K562 (cell line): ENCODE results near the gene DBNDD2. TPM values are rescaled to one million over a fixed set of nuclear protein-coding genes. Genes with fewer than 3 reads are reported as not detected.
A peak's percentile ranks its signal among the peaks of the same experiment; 100 is the strongest.

Source experiments
- ATAC-seq: fragments of 200-7000 bp; cut with Tn5 transposase; 3 replicates; pipeline ENCODE4 v1.9.1; 2020; ENCODE audit warnings: moderate library complexity
- BruUV-seq: library from RNA; stranded (reverse); fragments of 400-500 nt; replicated peaks from 2 replicates; lab custom pipeline; 2021; lab: Mats Ljungman, UMichigan
- CTCF ChIA-PET: fragments of 300-600 bp; formaldehyde crosslinking; extraction: SDS; loops from one replicate; lab custom pipeline; 2021; ENCODE audit warnings: low intra/inter-chr PET ratio; lab: Yijun Ruan, JAX
- POLR2A ChIA-PET: fragments of 300-600, 350-650 bp; sonication (Branson Sonifier 250); formaldehyde crosslinking; extraction: SDS; loops from one replicate; lab custom pipeline; 2021; ENCODE audit warnings: antibody characterized with exemption, inconsistent platforms; lab: Yijun Ruan, JAX
- DNase-seq, 4 experiments: peaks; one replicate each; pipeline versions ENCODE4 v3.0.0 to v3.0.0-alpha.2; 2011 to 2018; ENCODE audit warnings: low spot score in 3 of 4, mixed read lengths in 3 of 4; ENCODE audit errors: extremely low read depth in 1 of 4
- FAIRE-seq: peaks from 2 replicates; lab custom pipeline; 2011; peaks lifted over from hg19 to GRCh38; lab: Jason Lieb, UNC
- H2AFZ ChIP-seq: 2 replicates; pipeline ENCODE4 v1.6.0; 2011; ENCODE audit warnings: low read depth, low read length, control low read depth, inconsistent platforms
- H3K27ac ChIP-seq: fragments of 200-600 bp; 3 replicates; pipeline ENCODE4 v1.8.0; 2011; ENCODE audit warnings: low read depth, mild to moderate bottlenecking, control low read depth, inconsistent platforms, low read length, moderate library complexity, mixed read lengths; ENCODE audit errors: extremely low read depth
- H3K27me3 ChIP-seq, 2 experiments: fragments of 300-600 bp in 1 of 2; 2 replicates in 1 of 2; 3 replicates in 1 of 2; pipeline versions ENCODE4 v1.6.0 to v1.8.0; 2011; ENCODE audit warnings: inconsistent platforms in 2 of 2, low read length in 2 of 2, mild to moderate bottlenecking in 1 of 2, mixed read lengths in 1 of 2, moderate library complexity in 1 of 2; ENCODE audit not compliant: control insufficient read depth in 2 of 2, insufficient read depth in 2 of 2
- H3K36me3 ChIP-seq: fragments of 300-600 bp; 3 replicates; pipeline ENCODE4 v1.8.0; 2011; ENCODE audit warnings: mild to moderate bottlenecking, low read length, inconsistent platforms; ENCODE audit not compliant: control insufficient read depth, insufficient read depth
- H3K4me1 ChIP-seq, 2 experiments: fragments of 200-600 bp in 1 of 2; replicated peaks in 1 of 2; 2 replicates in 1 of 2; 3 replicates in 1 of 2; pipeline versions ENCODE4 v1.5.1 to v1.8.0; 2011; ENCODE audit warnings: inconsistent platforms in 2 of 2, low read length in 2 of 2, mild to moderate bottlenecking in 1 of 2, mixed read lengths in 1 of 2, moderate library complexity in 1 of 2; ENCODE audit not compliant: control insufficient read depth in 2 of 2, insufficient read depth in 2 of 2
- H3K4me2 ChIP-seq: 2 replicates; pipeline ENCODE4 v1.6.1; 2011; ENCODE audit warnings: low read length, control low read depth, inconsistent platforms, mixed read lengths; ENCODE audit not compliant: insufficient read depth
- H3K4me3 ChIP-seq: fragments of 200-600 bp; sonication (generic), shearing (Covaris generic); 2 replicates; pipeline ENCODE4 v1.5.1; 2016; ENCODE audit warnings: control low read depth, inconsistent platforms
- H3K79me2 ChIP-seq: fragments of 200-600 bp; 3 replicates; pipeline ENCODE4 v1.8.0; 2011; ENCODE audit warnings: low read length, inconsistent platforms; ENCODE audit not compliant: control insufficient read depth, insufficient read depth
- H3K9ac ChIP-seq, 2 experiments: 2 replicates each; pipeline versions ENCODE4 v1.6.0 to v1.6.1; 2011; ENCODE audit warnings: low read depth in 2 of 2, low read length in 2 of 2, control low read depth in 1 of 2, inconsistent platforms in 1 of 2, mild to moderate bottlenecking in 1 of 2, mixed read lengths in 1 of 2; ENCODE audit not compliant: insufficient read depth in 1 of 2
- H3K9me1 ChIP-seq: one replicate; pipeline ENCODE4 v1.6.0; 2011; ENCODE audit warnings: inconsistent platforms, mild to moderate bottlenecking, low read length, moderate library complexity; ENCODE audit not compliant: control insufficient read depth, insufficient read depth
- H3K9me3 ChIP-seq: replicated peaks from 2 replicates; pipeline ENCODE4 v1.5.1; 2011; ENCODE audit warnings: low read depth, low read length, inconsistent platforms; ENCODE audit not compliant: control insufficient read depth, insufficient read depth
- H4K20me1 ChIP-seq: replicated peaks from 2 replicates; pipeline ENCODE4 v1.6.1; 2011; ENCODE audit warnings: low read length, inconsistent platforms, mixed read lengths; ENCODE audit not compliant: control insufficient read depth, insufficient read depth
- COPS2 ChIP-seq: fragments of 450-650 bp; conservative IDR thresholded peaks from 2 replicates; pipeline ENCODE4 v1.6.1; 2016; ENCODE audit warnings: mild to moderate bottlenecking, moderate library complexity
- CTBP1 ChIP-seq: fragments of 450-650 bp; IDR thresholded peaks from 2 replicates; pipeline ENCODE4 v1.6.1; 2016; ENCODE audit warnings: borderline replicate concordance
- ERF ChIP-seq: fragments of 450-650 bp; formaldehyde crosslinking; IDR thresholded peaks from 2 replicates; pipeline ENCODE4 v1.4.0; 2020; ENCODE audit warnings: mild to moderate bottlenecking, mixed read lengths
- HDAC1 ChIP-seq, 2 experiments: fragments of 450-650 bp; IDR thresholded peaks; 2 replicates each; pipeline ENCODE4 v1.6.1; 2016 to 2017; ENCODE audit warnings: inconsistent platforms in 1 of 2, mild to moderate bottlenecking in 1 of 2, moderate library complexity in 1 of 2
- NR1H2 ChIP-seq: sonication (generic); formaldehyde crosslinking; IDR thresholded peaks from 2 replicates; pipeline ENCODE4 v1.4.0; 2020; ENCODE audit warnings: mild to moderate bottlenecking, missing genetic modification reagents
- POLR3G ChIP-seq: IDR thresholded peaks from 2 replicates; pipeline ENCODE4 v1.6.1; 2011; ENCODE audit not compliant: insufficient read length, insufficient replicate concordance; ENCODE audit errors: extremely low read depth
- ZC3H8 ChIP-seq: fragments of 450-650 bp; IDR thresholded peaks from 2 replicates; pipeline ENCODE4 v1.6.1; 2017
- ZNF184 ChIP-seq: sonication (generic); formaldehyde crosslinking; IDR thresholded peaks from 2 replicates; pipeline ENCODE4 v1.5.0; 2020; ENCODE audit warnings: missing genetic modification reagents
- ZNF274 ChIP-seq: IDR thresholded peaks from 2 replicates; pipeline ENCODE4 v1.6.1; 2011; ENCODE audit warnings: low read depth, mild to moderate bottlenecking, low read length, moderate library complexity, borderline replicate concordance
- WGBS: fragments of 100-300 bp; shearing (Covaris generic); methylation state at CpG from one replicate; pipeline ENCODE4 v1.1.6; 2016; ENCODE audit warnings: low coverage, mixed read lengths; ENCODE audit not compliant: insufficient coverage; ENCODE audit errors: missing lambda C conversion rate; 5-methylcytosine and 5-hydroxymethylcytosine counted together
- in situ Hi-C: fragments of 300-500 bp; cut with MboI; formaldehyde crosslinking; loops from 4 replicates; pipeline ENCODE4 v1.15.0; 2018; ENCODE audit warnings: inconsistent platforms, mixed read lengths
- intact Hi-C: fragments of 100-400 bp; cut with micrococcal nuclease; formaldehyde crosslinking; loops from 2 replicates; pipeline ENCODE4 v1.14.2; 2022
- polyA plus RNA-seq, 8 experiments: library from polyadenylated mRNA; depleted of rRNA in 4 of 8; stranded (reverse) in 5 of 8; unstranded in 3 of 8; fragments of >200 nt; fragmentation: Nextera tagmentation in 2 of 8; fragmentation: Illumina TruSeq in 1 of 8; extraction: Ambion mirVana in 2 of 8; extraction: Trizol in 1 of 8; gene quantifications; 2 replicates each; pipeline versions ENCODE4 v1.2.1 to v1.2.3, GENCODE V29; 2011 to 2014; ENCODE audit warnings: inconsistent platforms in 1 of 8, missing spikeins in 1 of 8
- total RNA-seq, 7 experiments: library from RNA; depleted of rRNA in 6 of 7; stranded (reverse); fragments of >200 nt in 6 of 7; fragmentation: Illumina TruSeq in 2 of 7; extraction: Trizol in 2 of 7; gene quantifications; 2 replicates each; pipeline versions ENCODE4 v1.2.1 to v1.2.3, GENCODE V29; 2011 to 2021; ENCODE audit warnings: low replicate concordance in 1 of 7
- TF ChIP-seq, protein P1 (sequence below): sonication (generic); formaldehyde crosslinking; IDR thresholded peaks from 2 replicates; pipeline ENCODE4 v1.8.1; 2022; ENCODE audit warnings: missing genetic modification reagents
- TF ChIP-seq, protein P2 (sequence below): fragments of 450-650 bp; IDR thresholded peaks from 2 replicates; pipeline ENCODE4 v1.6.1; 2016; ENCODE audit warnings: mild to moderate bottlenecking

Gene DBNDD2
- total and polyA plus RNA-seq, 9 of the 15 experiments (the other 6 are each of a cell fraction or from before 2014, with no cell fraction given): 12.8 to 64.0 (median 35.8) TPM

DNA sequence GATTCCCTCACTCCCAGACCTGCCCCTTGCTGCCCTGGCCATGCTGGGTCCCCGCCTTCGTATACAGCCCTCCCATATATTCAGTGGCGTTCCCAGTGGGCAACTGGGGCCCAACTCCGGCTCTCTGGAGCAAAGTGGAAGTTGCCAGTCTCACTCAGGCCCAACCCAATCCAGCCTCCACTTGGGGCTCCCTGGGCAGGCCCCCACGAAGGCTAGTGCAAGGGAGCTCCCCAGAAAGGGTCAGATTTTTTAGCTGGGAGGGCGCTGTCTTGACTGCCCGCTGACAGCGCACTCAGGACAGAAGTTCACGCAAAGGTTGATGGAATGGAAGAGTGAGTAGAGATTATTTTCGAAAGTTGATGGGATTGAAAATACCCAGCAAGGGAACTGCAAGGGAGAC lies 35.8 kb upstream of the DBNDD2 start:
- DNase-seq (no peak), ATAC-seq (no peak), FAIRE-seq (no peak)
- in situ Hi-C loops: loop anchor here (5.0 kb wide), 1 partner anchor 65 kb away; no protein-coding TSS in a partner anchor
- H3K4me3 ChIP-seq: no peak overlapping the region
- BruUV-seq: no TSS peak
- H3K27me3 ChIP-seq: no peaks in the 10 kb centered on the region
- no peaks in the 10 kb centered on the region for H3K79me2 ChIP-seq
- WGBS: 96% methylated on average over 10 of the region's 10 CpGs
- H3K36me3 ChIP-seq: peaks cover 14% of the 10 kb centered on the region; the same call in 2 of the 3 replicates
- no peak overlapping the region for H2AFZ ChIP-seq
- no peak overlapping the region for H3K27ac ChIP-seq
- TF ChIP-seq ZC3H8: no peak
- no peak for TF ChIP-seq COPS2
- no peak for TF ChIP-seq ZNF184
- TF ChIP-seq, protein P1, sequence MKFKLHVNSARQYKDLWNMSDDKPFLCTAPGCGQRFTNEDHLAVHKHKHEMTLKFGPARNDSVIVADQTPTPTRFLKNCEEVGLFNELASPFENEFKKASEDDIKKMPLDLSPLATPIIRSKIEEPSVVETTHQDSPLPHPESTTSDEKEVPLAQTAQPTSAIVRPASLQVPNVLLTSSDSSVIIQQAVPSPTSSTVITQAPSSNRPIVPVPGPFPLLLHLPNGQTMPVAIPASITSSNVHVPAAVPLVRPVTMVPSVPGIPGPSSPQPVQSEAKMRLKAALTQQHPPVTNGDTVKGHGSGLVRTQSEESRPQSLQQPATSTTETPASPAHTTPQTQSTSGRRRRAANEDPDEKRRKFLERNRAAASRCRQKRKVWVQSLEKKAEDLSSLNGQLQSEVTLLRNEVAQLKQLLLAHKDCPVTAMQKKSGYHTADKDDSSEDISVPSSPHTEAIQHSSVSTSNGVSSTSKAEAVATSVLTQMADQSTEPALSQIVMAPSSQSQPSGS (CRISPR knock-in tag): no peak
- TF ChIP-seq CTBP1: no peak
- TF ChIP-seq, protein P2, sequence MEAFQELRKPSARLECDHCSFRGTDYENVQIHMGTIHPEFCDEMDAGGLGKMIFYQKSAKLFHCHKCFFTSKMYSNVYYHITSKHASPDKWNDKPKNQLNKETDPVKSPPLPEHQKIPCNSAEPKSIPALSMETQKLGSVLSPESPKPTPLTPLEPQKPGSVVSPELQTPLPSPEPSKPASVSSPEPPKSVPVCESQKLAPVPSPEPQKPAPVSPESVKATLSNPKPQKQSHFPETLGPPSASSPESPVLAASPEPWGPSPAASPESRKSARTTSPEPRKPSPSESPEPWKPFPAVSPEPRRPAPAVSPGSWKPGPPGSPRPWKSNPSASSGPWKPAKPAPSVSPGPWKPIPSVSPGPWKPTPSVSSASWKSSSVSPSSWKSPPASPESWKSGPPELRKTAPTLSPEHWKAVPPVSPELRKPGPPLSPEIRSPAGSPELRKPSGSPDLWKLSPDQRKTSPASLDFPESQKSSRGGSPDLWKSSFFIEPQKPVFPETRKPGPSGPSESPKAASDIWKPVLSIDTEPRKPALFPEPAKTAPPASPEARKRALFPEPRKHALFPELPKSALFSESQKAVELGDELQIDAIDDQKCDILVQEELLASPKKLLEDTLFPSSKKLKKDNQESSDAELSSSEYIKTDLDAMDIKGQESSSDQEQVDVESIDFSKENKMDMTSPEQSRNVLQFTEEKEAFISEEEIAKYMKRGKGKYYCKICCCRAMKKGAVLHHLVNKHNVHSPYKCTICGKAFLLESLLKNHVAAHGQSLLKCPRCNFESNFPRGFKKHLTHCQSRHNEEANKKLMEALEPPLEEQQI: no peak
- TF ChIP-seq POLR3G: no peak
- TF ChIP-seq ERF (CRISPR knock-in tag): no peak
- no peak for TF ChIP-seq ZNF274
- TF ChIP-seq NR1H2 (CRISPR knock-in tag): no peak
- TF ChIP-seq HDAC1 (IDR thresholded peaks at IDR 0.05): no peak
- no peak overlapping the region for H3K4me2 ChIP-seq
- H3K9ac ChIP-seq: 0 out of 4 replicates have a peak overlapping the region, but pooled peaks of 1 of the 2 experiments have one; percentile 34
- no peaks in the 10 kb centered on the region for H4K20me1 ChIP-seq
- CTCF ChIA-PET: interaction anchor here (2.3 kb wide), 1 partner anchor 49 kb away, joined by 11 read pairs; no protein-coding TSS in a partner anchor
- POLR2A ChIA-PET: interaction anchor here (1.1 to 3.6 kb wide), 4 partner anchors 8 to 48 kb away, joined by 4 to 38 read pairs (median 8); partner anchors contain the start of gene SYS1
- intact Hi-C loops: loop anchor here (5.0 kb wide), 1 partner anchor 400 kb away; no protein-coding TSS in a partner anchor
- no peaks in the 10 kb centered on the region for H3K9me1 ChIP-seq
- no peaks in the 10 kb centered on the region for H3K9me3 ChIP-seq
- peaks cover 7 to 15% of the 10 kb centered on the region in 2 experiments; a peak in 4 of 5 replicates for H3K4me1 ChIP-seq
